Heart right ventricle (tissue), 16 donors: ENCODE data around the gene PNMA8C. TPM values are rescaled to one million over a fixed set of nuclear protein-coding genes. Genes with fewer than 3 reads are reported as not detected.

ENCODE experiments used
- ATAC-seq, 8 donors: fragments of 200-7000 bp; cut with Tn5 transposase; one replicate each; pipeline ENCODE4 v1.9.1; 2020; ENCODE audit warnings: mild to moderate bottlenecking in 8 of 8, moderate library complexity in 8 of 8, moderate number of reproducible peaks in 1 of 8
- DNase-seq, 2 donors: peaks; one replicate each; pipeline ENCODE4 v3.0.0-alpha.2; 2020
- H3K27ac ChIP-seq, 10 donors: fragments of 200-600 bp; sonication (generic) in 2 of 10; one replicate each; pipeline versions ENCODE4 v1.5.0 to v1.8.0; 2020 to 2022; ENCODE audit warnings: mild to moderate bottlenecking in 3 of 10
- H3K27me3 ChIP-seq, 7 donors: fragments of 200-600 bp; one replicate each; pipeline ENCODE4 v1.8.0; 2021 to 2022; ENCODE audit warnings: mild to moderate bottlenecking in 2 of 7
- H3K36me3 ChIP-seq, 9 donors: fragments of 200-600 bp; sonication (generic) in 1 of 9; one replicate each; pipeline versions ENCODE4 v1.5.0 to v1.8.0; 2020 to 2022; ENCODE audit warnings: mild to moderate bottlenecking in 2 of 9
- H3K4me1 ChIP-seq, 9 donors: fragments of 200-600 bp; sonication (generic) in 1 of 9; one replicate each; pipeline versions ENCODE4 v1.5.0 to v1.8.0; 2020 to 2022; ENCODE audit warnings: mild to moderate bottlenecking in 4 of 9
- H3K4me3 ChIP-seq, 10 donors: fragments of 200-600 bp; sonication (generic) in 2 of 10; one replicate each; pipeline versions ENCODE4 v1.5.0 to v1.8.0; 2020 to 2022; ENCODE audit warnings: mild to moderate bottlenecking in 7 of 10, moderate library complexity in 2 of 10
- H3K9me3 ChIP-seq, 11 donors: fragments of 200-600 bp in 10 of 11; sonication (generic) in 2 of 11; one replicate each; pipeline versions ENCODE4 v1.5.0 to v1.8.0; 2013 to 2022; ENCODE audit warnings: mild to moderate bottlenecking in 2 of 11, control low read depth in 1 of 11, moderate library complexity in 1 of 11
- CTCF ChIP-seq, 9 donors: fragments of 200-600 bp; sonication (generic) in 2 of 9; IDR thresholded peaks; one replicate each; pipeline versions ENCODE4 v1.5.0 to v1.8.0; 2021 to 2022; ENCODE audit warnings: antibody characterized with exemption in 9 of 9, mild to moderate bottlenecking in 5 of 9, moderate library complexity in 1 of 9
- WGBS, 2 donors: extraction: QIAGEN DNeasy Blood & Tissue Kit; methylation state at CpG; one replicate each; pipeline ENCODE4 v1.1.7; 2013; ENCODE audit warnings: inconsistent platforms in 1 of 2; 5-methylcytosine and 5-hydroxymethylcytosine counted together
- intact Hi-C, 10 donors: fragments of 100-400 bp; cut with DNase I; formaldehyde crosslinking; loops; one replicate each; pipeline versions ENCODE4 v1.11.1 to v1.14.2; 2022
- polyA plus RNA-seq, 2 donors: library from polyadenylated mRNA; stranded (reverse); fragments of 200-250 nt; gene quantifications; one replicate each; pipeline ENCODE4 v1.2.3, GENCODE V29; 2013
- total RNA-seq, 10 donors: library from RNA; stranded (reverse); fragmentation: NEBNext Ultra II Directional in 3 of 10; extraction: Animal tissue kit (Norgen Biotek cat#: 25700) in 3 of 10; gene quantifications; one replicate each; pipeline versions ENCODE4 v1.2.1 to v1.2.4, GENCODE V29; 2021 to 2023
- donor health status: Arrhythmogenic right ventricular cardiomyopathy.
- donor health status: ischemic (EF 13 %, LVEDD 7.1; RV severe dilation, severe dysfunction).
- donor health status: healthy with polysubstance abuse.
- donor health status: DM: no; HTN: yes; CAD: no.
- donor health status: DM: no; HTN: no; CAD: no.
- donor health status: ischemic (EF 25% LVEDD 6.9; RV normal size, moderate dysfunction).
- donor health status: ischemic (EF 25% LVEDD 5.7; RV mildly dilated, moderate dysfunction).
- donor health status: healthy.
- donor health status: DM: yes; HTN: yes; CAD: no.
- donor health status: Ischemic cardiomyopathy.
- donor health status: ischemic (EF 35%, LVEDD 5.7; RV mildly dilated, moderate dysfunction).
- donor health status: nonischemic (EF 11% LVEDD 7.7; RV severe dilation, severe dysfunction).
- donor health status: DM: yes; HTN: yes; CAD: no.
- donor health status: PGD.
- donor health status: ischemic (EF 29% LVEDD 5.4; RV normal size, mild dysfunction).
- donor health status: nonischemic (EF 23%, LVEDD 6.1; RV moderate dilation, normal function).

Gene PNMA8C
- total and polyA plus RNA-seq, 12 donors = 0.01 to 0.13 (median 0.07) TPM; not detected in 5

GRCh38 chr19:46393456-46394401 is 35.0 kb downstream of the PNMA8C start:
- 72 to 76% methylated on average over 21 of the region's 21 CpGs for WGBS, 2 donors
- ATAC-seq = peak in 3 of 8 donors; percentile 6 to 15 (median 9)

GRCh38 chr19:46392837-46393236 is 35.9 kb downstream of the PNMA8C start:
- 52 to 61% methylated on average over 4 of the region's 4 CpGs for WGBS, 2 donors
- no peak for TF ChIP-seq CTCF (IDR thresholded peaks at IDR 0.05)
- Histone ChIP-seq H3K9me3 (no peaks in the 10 kb centered on the region), H3K4me3 (no peak overlapping the region), H3K27me3 (peaks cover 0 to 5% (median 0%) of the 10 kb centered on the region in 7 donors), H3K27ac (no peak overlapping the region), H3K4me1 (peaks cover 0 to 13% (median 0%) of the 10 kb centered on the region in 9 donors), H3K36me3 (peaks cover 0 to 54% (median 29%) of the 10 kb centered on the region in 9 donors)
- ATAC-seq (no peak), DNase-seq (no peak)
- intact Hi-C loops = loop anchor here in 9 of 10 donors (5.0 to 10.0 kb wide), 5 partner anchors 108 to 122 kb away; no protein-coding TSS in a partner anchor

More at GRCh38 chr19:46393456-46394401, 35.0 kb downstream of the PNMA8C start:
- Histone ChIP-seq H3K27me3 (peaks cover 0 to 9% (median 0%) of the 10 kb centered on the region in 7 donors), H3K36me3 (peaks cover 0 to 45% (median 23%) of the 10 kb centered on the region in 9 donors), H3K4me3 (no peak overlapping the region), H3K4me1 (peaks cover 0 to 13% (median 0%) of the 10 kb centered on the region in 9 donors), H3K27ac (no peak overlapping the region), H3K9me3 (no peaks in the 10 kb centered on the region)
- no peak for DNase-seq
- intact Hi-C loops = loop anchor here in 9 of 10 donors (2.0 to 10.0 kb wide), 6 partner anchors 93 to 121 kb away; no protein-coding TSS in a partner anchor
- no peak for TF ChIP-seq CTCF (IDR thresholded peaks at IDR 0.05)

- intact Hi-C loops = loop anchor here in 9 of 10 donors (5.0 to 10.0 kb wide), 5 partner anchors 108 to 122 kb away; no protein-coding TSS in a partner anchor
- H3K9me3 ChIP-seq = no peaks in the 10 kb centered on the region
- no peak for TF ChIP-seq CTCF (IDR thresholded peaks at IDR 0.05)
- peaks cover 0 to 59% (median 31%) of the 10 kb centered on the region in 9 donors for H3K36me3 ChIP-seq
- DNase-seq (no peak), ATAC-seq (no peak)
- H3K4me3 ChIP-seq = no peak overlapping the region
- WGBS, 2 donors = 61% methylated on average over 21 of the region's 21 CpGs
- H3K4me1 ChIP-seq = peaks cover 0 to 13% (median 0%) of the 10 kb centered on the region in 9 donors
- peaks cover 0 to under 1% (median 0%) of the 10 kb centered on the region in 7 donors for H3K27me3 ChIP-seq
- H3K27ac ChIP-seq = no peak overlapping the region
Observed at GRCh38 chr19:46392252-46392801, 36.4 kb downstream of the PNMA8C start.
